Colonic mucosa (tissue), 4 donors: ENCODE measurements around the gene HCAR2. TPM values are rescaled to one million over a fixed set of nuclear protein-coding genes. Genes with fewer than 3 reads are reported as not detected.
"Not testable (repeated sequence)": the region's sequence is repeated elsewhere in the genome, so short reads cannot be mapped to it uniquely, and the experiment has no call there.

Experiments used
- DNase-seq: peaks from one replicate; pipeline ENCODE4 v3.0.0-alpha.2; 2020
- H3K27ac ChIP-seq: fragments of 200-600 bp; one replicate; pipeline ENCODE4 v1.8.0; 2021
- H3K27me3 ChIP-seq: fragments of 200-600 bp; one replicate; pipeline ENCODE4 v1.8.0; 2021
- H3K36me3 ChIP-seq: fragments of 200-600 bp; one replicate; pipeline ENCODE4 v1.8.0; 2021
- H3K4me1 ChIP-seq: fragments of 200-600 bp; one replicate; pipeline ENCODE4 v1.8.0; 2021; ENCODE audit warnings: mild to moderate bottlenecking
- H3K4me3 ChIP-seq: fragments of 200-600 bp; one replicate; pipeline ENCODE4 v1.8.0; 2021
- H3K9ac ChIP-seq, 2 donors: one replicate each; pipeline ENCODE4 v1.7.0; 2013; ENCODE audit warnings: control low read depth in 2 of 2, low read depth in 2 of 2, low read length in 2 of 2
- H3K9me3 ChIP-seq: fragments of 200-600 bp; one replicate; pipeline ENCODE4 v1.8.0; 2021
- CTCF ChIP-seq: fragments of 200-600 bp; IDR thresholded peaks from one replicate; pipeline ENCODE4 v1.8.0; 2022; ENCODE audit warnings: antibody characterized with exemption, mild to moderate bottlenecking
- intact Hi-C: fragments of 100-400 bp; cut with DNase I; formaldehyde crosslinking; loops from one replicate; pipeline ENCODE4 v1.14.1; 2022
- total RNA-seq, 2 donors: library from RNA; stranded (reverse); fragmentation: NEBNext Ultra II Directional in 1 of 2; extraction: Animal tissue kit (Norgen Biotek cat#: 25700) in 1 of 2; gene quantifications; one replicate each; pipeline ENCODE4 v1.2.1, GENCODE V29; 2021
- donor health status: healthy.
- donor health status: DM: no; HTN: no; CAD: no.
- donor health status: DM: no; HTN: no; CAD: no.

HCAR2 gene
- total RNA-seq, 2 donors from 2014 or later = 0.12 to 0.56 TPM

GRCh38 chr12:122681814-122682213, 21.3 kb downstream of the HCAR2 start:
- Histone ChIP-seq H3K36me3 (no peaks in the 10 kb centered on the region), H3K27ac (no peak overlapping the region), H3K9ac (no peak overlapping the region), H3K4me1 (no peaks in the 10 kb centered on the region), H3K9me3 (no peaks in the 10 kb centered on the region), H3K27me3 (no peaks in the 10 kb centered on the region), H3K4me3 (no peak overlapping the region)
- TF ChIP-seq CTCF = no peak
- no peak for DNase-seq
- intact Hi-C loops = no loop called here

- H3K9ac ChIP-seq, intact Hi-C loops, H3K27me3 ChIP-seq, H3K27ac ChIP-seq, H3K4me3 ChIP-seq, H3K9me3 ChIP-seq, DNase-seq, H3K36me3 ChIP-seq, H3K4me1 ChIP-seq: not testable (repeated sequence)
These were observed 22.2 kb downstream of the HCAR2 start for GRCh38 chr12:122680989-122681388.

- not testable (repeated sequence) for DNase-seq
These were observed 26.4 kb downstream of the HCAR2 start for GRCh38 chr12:122676781-122677180.

GRCh38 chr12:122676015-122676414, 27.1 kb downstream of the HCAR2 start:
- H3K9me3 ChIP-seq, DNase-seq, H3K4me3 ChIP-seq, H3K27me3 ChIP-seq, intact Hi-C loops, H3K4me1 ChIP-seq, H3K36me3 ChIP-seq, H3K27ac ChIP-seq, H3K9ac ChIP-seq: not testable (repeated sequence)

More at GRCh38 chr12:122676781-122677180, 26.4 kb downstream of the HCAR2 start:
- H3K9me3 ChIP-seq, H3K27ac ChIP-seq, H3K27me3 ChIP-seq, H3K4me1 ChIP-seq, H3K9ac ChIP-seq, H3K4me3 ChIP-seq, intact Hi-C loops, H3K36me3 ChIP-seq: not testable (repeated sequence)

- no peaks in the 10 kb centered on the region for H3K27me3 ChIP-seq
- H3K36me3 ChIP-seq = no peaks in the 10 kb centered on the region
- DNase-seq = no peak
- no peak overlapping the region for H3K9ac ChIP-seq
- H3K4me3 ChIP-seq = no peak overlapping the region
- TF ChIP-seq CTCF = no peak
- H3K9me3 ChIP-seq = no peaks in the 10 kb centered on the region
- no peak overlapping the region for H3K27ac ChIP-seq
- intact Hi-C loops = no loop called here
- no peaks in the 10 kb centered on the region for H3K4me1 ChIP-seq
These were observed 30.6 kb downstream of the HCAR2 start for GRCh38 chr12:122672515-122672914.

GRCh38 chr12:122669397-122670070, 33.6 kb downstream of the HCAR2 start:
- Histone ChIP-seq H3K9ac (no peak overlapping the region), H3K4me3 (no peak overlapping the region), H3K9me3 (no peaks in the 10 kb centered on the region), H3K27me3 (no peaks in the 10 kb centered on the region), H3K4me1 (no peaks in the 10 kb centered on the region), H3K36me3 (no peaks in the 10 kb centered on the region), H3K27ac (no peak overlapping the region)
- TF ChIP-seq CTCF = no peak
- DNase-seq = no peak
- intact Hi-C loops = no loop called here

GRCh38 chr12:122668268-122668667, 34.9 kb downstream of the HCAR2 start:
- H3K36me3 ChIP-seq = no peaks in the 10 kb centered on the region
- intact Hi-C loops = no loop called here
- no peaks in the 10 kb centered on the region for H3K9me3 ChIP-seq
- no peaks in the 10 kb centered on the region for H3K27me3 ChIP-seq
- H3K4me3 ChIP-seq = no peak overlapping the region
- H3K27ac ChIP-seq = no peak overlapping the region
- DNase-seq = no peak
- no peak overlapping the region for H3K9ac ChIP-seq
- no peak for TF ChIP-seq CTCF
- no peaks in the 10 kb centered on the region for H3K4me1 ChIP-seq
